ENCODE data around the gene TFPI.

The TFPI gene

DNA sequence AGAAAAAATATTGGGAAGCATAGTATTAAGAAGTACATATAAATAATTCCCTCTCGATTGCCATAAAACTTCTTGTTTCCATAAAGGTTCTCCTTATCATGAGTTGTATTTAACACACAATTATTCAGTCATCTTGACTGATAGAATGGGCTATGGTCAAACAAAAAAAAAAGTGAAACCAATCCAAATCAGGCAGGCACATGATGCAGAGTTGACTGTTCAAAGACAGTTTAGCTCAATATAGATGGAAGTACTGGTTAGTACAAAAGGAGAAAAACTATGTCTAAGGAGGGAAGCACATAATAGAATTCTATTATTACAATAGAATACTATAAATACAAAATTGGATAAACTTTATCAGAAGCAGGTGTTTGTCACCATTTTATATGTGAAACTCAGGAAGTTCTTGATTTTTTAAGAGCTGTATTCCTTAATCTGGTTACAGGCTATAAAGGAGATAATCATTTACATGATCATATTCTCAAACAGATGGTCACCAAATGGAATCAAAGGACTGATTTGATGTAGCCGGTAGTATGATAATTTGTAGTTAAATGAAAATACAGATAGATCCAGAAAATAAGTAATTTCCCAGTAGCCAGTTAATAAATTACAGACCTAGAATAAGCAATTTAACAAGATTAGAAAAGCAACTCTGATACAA lies 88.0 kb downstream of the TFPI start:
- DNase-seq (ENCODE audit: low read depth in 2 of 2): no peak

DNA sequence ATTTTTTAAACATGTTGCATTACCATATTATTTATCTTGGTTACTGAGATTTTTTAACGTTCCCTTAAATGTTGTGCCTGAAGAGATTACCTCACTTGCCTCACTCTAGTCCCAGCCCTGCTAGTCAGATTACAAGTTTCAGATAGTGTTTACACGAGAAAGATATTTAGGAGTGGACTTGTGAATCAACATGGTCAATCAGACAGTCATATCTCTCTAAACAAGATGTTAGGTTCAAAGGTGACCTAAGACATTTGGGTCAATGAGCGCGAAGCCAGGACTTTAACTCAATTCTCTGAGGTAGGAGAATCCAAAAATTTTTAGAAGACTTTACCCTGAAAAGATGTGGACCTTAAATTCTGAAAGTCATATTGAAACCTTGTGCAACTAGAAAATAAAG lies 91.4 kb downstream of the TFPI start:
- no peak for DNase-seq (ENCODE audit: low read depth in 2 of 2)

DNA sequence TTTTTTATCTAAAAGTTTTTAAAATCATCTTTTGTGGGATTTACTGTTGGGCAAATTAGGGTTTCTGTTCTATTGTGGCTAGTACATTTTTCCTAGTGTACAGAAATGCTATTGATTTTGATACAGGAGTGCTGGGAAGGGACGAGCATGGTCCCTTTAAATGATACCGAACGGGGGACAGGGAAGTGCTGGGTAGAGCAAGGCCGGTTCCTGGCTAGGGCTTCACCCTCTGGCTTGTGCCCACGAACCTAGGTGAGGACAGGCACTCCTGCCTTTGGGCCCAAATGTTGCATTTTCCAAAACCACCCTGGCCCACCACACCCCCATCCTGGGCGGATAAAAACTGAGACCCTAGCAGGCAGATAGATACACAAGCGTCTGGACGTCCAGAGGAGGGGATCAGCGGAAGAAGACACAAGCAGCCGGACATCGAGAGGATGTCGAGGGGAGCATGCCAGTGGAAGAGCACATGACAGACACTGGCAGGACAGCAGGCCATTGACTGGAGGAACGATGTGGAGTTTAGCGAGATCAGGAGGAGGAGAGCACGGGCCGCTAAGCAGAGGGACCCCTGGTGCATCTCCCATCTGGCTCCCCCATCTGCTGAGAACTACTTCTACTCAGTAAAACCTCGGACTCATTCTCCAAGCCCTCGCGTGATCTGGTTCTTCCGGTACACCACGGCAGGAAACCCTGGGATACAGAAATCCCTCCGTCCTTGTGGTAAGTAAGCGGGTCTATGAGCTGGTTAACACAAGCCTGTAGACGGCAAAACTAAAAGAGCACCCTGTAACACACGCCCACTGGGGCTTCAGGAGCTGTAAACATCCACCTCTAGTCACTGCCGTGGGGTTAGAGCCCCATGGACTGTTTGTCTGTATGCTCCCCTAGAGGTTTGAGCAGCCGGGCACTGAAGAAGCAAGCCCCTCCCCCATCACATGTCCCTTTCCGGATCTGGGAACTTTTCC lies 92.7 kb downstream of the TFPI start:
- DNase-seq (ENCODE audit: low read depth in 2 of 2): no peak

DNA sequence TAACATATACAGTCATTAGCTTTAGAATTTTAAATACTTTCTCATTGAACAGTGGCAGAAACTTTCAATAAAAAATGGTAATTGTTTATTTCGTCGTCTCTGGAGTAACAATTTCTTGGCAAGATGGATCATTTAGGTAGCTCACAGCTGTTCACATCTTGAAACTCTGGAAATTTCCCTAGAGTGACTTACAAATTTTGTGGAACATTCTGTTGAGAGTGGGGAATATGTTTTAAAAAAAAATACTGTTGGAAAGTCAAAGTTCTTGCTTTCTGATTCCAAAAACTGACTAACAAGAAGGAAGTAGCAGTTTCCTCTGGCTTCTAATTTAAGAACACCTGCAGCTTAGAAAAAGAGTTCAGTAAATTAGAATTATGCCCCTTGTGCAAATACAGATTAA lies 95.0 kb downstream of the TFPI start:
- DNase-seq (ENCODE audit: low read depth in 2 of 2): no peak

DNA sequence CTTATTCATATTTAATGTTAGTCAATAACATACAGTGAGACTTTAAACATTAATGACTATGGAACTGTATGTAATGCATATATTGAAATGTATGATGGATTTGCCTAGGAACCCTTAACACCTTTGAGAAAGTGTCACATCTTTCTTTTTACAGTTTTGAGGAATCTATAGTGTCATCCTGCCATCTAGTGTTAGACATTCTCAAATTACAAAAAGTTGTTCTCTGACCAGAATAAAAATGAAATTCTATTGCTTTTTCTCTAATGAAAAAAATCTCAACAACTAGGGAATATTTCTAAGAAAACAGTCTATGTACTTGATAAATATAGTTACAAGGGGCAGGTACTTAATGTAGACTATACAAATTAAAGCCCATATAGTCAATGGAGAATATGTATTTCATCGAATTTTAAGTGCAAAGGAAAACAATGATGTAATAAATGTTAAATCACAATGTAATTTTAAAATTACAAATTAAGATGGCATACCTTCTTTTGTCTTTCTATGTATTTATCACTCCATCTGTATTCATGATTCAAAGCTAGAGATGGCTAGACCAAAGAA lies 101.1 kb downstream of the TFPI start:
- no peak for DNase-seq (ENCODE audit: low read depth in 2 of 2)

DNA sequence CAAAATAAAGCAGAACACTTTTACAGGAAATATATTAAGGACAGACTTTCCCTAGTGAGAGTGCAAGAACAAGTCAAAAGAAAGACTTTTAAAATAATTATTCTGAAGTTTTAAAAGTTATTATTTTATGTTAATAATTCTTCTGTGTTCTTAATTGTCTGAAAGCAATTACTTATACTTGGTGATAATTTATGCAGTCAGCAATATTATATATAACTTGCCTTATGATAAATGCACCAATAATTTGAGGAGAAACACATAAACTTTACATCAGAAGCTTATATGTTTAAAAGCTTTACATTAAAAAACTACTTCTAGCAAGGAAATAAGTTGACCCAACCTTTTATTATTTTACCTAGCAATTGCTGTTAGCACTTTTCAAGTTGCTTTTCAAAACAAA lies 102.7 kb downstream of the TFPI start:
- no peak for DNase-seq (ENCODE audit: low read depth in 2 of 2)

DNA sequence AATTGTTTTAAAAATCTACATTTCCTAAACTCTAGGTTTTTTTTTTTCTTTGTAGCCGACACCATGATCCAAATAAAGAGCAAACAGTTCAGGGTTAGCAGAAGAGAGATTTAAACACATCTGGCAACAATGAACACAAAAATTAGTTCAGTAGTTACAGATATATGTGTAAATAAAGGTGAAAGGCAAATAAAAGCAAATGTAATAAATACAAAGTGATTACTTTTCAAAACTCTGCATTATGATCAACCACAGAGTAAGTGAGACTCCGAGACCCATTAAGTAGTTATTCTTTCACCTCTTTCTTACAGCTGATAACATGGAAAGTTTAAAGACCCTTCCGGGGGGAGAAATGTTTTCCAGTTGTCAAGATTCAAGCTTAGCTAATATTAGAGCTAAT lies 106.9 kb downstream of the TFPI start:
- no peak for DNase-seq (ENCODE audit: low read depth in 2 of 2)

DNA sequence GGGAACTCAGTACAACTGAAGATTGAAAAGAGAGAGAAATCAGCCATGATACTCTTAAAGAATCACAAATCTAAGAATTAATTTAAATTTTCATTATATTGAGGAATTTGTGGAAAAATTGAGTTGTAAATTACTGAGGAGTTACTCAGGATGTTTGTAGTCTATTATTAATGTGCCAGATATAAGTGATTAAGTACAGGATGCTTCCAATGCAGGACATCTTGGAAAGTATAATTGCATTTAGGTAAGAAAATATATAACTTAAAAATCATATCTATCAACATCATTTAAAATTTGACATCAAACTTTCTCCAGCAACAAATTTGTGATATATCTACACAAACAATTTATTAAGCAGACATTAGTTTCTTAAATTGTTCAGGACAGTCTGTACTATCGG lies 107.5 kb downstream of the TFPI start:
- DNase-seq (ENCODE audit: low read depth in 2 of 2): no peak

DNA sequence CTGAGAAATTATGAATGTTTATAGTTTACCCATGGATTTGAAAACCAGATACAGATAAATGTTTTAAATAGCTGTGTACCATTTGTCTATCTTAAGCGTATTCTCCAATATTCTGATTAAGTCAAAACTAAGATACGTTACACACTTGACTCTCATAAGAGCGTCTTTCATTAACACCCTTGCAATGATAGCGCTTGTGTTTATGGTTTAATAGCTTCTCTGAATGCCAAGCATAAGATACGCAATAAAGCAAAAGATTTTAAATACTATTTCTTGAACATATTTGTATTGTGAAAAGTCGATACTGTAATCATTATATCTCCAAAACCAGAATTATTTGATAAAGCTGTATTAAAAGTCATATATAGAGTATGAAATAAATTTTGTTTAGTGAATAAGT lies 109.2 kb downstream of the TFPI start:
- DNase-seq (ENCODE audit: low read depth in 2 of 2): no peak

DNA sequence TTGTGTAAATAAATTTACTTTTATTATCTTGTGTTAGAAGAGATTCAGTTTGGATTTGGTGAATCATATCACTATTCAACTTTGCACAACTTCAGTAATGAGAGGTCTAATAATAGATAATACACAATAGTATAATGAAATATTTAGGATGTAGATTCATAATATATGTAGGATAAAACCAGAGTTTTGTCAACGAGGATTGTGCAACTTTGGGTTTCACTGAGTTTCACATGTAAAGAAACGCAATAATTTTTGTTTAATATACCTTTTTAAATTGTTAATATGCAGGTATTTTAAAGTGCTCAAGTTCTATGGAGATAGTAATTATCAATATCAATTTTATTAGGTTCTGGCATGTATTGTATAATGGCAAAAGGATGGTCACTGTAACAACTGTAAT lies 111.5 kb downstream of the TFPI start:
- DNase-seq (ENCODE audit: low read depth in 2 of 2): no peak

DNA sequence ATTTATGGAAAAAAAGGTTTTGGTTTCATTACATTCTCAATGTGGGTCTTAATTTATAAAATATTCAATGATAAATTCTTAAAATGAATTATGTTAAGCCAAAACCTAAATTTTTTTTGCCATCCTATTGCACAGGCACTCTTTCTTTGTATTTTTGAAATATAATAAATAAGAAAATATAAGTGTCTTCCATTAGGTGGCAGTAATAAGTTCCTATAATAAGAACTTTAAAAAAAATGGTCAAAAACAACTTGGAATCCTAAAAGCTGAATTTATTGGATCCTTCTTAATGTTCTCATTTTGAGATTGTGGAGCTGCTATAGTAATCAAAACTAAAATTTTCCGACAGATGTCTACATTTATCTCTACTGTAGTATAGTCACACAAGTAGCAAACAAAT lies 111.9 kb downstream of the TFPI start:
- no peak for DNase-seq (ENCODE audit: low read depth in 2 of 2)

DNA sequence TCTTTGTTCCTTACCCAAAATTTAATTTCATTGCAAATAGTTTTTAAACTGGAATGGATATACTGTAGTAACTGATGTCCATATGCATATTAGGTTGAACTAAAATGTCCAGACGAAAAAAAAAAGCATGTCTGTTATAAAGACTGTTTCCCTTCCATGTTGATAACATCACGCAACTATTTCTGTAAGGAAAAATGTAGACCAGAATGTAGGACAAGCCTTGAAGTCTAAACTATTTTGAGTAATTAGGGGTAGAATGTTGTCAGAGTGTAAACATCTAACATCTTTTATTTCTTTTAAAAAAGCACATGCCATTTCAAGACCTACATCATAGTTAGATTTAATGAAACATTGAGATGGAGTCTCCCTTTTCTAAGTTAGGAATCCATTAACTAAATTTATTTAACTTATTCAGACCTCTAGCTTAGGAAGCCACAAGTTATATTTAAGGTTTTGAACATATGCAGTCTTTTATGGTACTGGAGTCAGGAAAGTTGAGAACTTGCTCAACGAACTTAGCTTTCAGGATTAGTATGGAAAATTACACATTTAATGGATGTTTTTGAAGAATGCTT lies 114.0 kb downstream of the TFPI start:
- no peak for DNase-seq (ENCODE audit: low read depth in 2 of 2)

DNA sequence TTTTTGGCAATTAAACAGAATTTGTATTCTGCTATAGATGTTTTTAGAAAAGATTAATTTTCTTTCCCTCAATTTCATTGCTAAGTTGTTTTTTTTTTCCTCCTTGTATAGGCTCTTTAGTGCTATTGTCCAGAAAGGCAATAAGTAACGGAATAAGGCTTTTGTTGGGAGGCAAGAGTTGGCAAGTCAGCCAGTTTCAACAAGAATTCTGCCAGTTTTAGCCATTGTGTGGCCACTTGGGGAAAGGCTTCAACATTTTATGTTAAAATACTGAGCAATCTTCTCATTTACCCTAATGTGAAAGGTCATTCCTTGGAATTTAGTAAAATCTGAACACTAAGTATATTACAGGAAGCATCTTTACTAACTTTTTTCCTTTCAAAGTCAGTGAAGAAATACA lies 115.8 kb downstream of the TFPI start:
- DNase-seq (ENCODE audit: low read depth in 2 of 2): no peak

DNA sequence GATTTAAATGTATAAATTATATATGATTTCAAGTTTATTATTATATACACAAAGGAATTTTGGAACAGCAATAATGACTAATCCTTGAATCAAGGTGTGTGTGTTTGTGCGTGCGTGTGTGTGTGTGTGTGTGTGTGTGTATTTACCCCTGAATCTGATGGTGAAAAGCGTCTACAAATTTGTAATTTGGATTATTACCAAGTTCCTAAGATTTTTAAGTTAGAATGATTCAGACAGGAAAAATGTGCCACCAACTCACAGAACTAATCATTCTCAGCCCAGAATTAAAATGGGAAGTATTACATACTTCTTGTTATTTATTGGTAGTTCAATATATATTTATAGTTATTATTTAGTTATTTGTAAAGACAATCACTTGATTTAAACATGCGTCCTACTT lies 118.5 kb downstream of the TFPI start:
- no peak for DNase-seq (ENCODE audit: low read depth in 2 of 2)

DNA sequence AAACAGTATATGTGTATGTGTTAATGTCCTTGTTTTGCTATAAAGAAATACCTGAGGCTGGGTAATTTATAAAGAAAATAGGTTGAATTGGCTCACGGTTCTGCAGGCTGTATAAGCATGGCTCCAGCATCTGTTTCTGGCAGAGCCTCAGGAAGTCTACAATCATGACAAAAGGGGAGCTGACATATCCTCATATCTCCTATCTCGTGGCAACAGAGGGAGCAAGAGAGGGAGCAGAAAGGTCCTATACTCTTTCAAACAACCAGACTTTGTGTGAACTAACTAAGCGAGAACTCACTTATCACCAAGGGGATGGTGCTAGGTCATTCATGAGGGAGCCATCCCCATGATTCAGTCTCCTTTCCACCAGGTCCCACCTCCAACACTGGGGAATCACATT lies 119.2 kb downstream of the TFPI start:
- no peak for DNase-seq (ENCODE audit: low read depth in 2 of 2)

DNA sequence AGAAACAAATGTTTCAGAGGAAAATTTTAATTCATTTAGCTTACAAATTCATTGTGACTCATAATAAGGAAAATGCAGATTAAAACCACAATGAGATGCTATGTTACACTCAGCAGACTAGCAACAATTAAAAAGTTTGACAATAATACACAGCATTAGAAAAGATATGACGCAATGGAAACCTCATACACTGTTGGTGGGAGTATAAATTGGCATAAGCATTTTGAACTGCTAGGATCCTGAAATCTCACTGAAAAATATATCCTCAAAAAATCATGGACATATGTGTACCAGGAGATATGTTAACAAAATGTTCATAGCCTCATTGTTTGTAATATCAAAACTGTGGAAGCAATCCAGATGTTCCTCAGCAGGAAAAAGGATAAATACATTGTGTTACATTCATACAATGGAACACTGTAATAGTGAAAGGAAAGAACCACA lies 119.9 kb downstream of the TFPI start:
- DNase-seq (ENCODE audit: low read depth in 2 of 2): no peak

DNA sequence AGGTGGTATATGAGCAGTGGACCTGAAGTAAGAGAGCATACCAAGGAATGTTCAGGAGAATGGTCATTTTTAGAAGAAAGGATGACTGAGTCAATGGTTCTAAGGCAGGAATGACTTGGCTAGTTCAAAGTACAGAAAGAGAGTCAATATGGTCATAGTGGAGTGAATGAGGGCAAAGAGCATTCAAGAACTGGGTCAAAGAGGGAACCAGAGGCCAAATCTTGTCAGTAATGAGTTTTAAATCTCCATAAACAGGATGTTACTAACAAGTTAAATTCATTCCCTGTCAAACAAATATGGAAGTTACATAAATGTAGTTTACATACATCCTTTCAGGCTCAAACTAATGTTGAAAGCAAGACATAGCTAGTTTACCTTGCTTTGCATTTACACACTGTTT lies 122.3 kb downstream of the TFPI start:
- DNase-seq (ENCODE audit: low read depth in 2 of 2): no peak

DNA sequence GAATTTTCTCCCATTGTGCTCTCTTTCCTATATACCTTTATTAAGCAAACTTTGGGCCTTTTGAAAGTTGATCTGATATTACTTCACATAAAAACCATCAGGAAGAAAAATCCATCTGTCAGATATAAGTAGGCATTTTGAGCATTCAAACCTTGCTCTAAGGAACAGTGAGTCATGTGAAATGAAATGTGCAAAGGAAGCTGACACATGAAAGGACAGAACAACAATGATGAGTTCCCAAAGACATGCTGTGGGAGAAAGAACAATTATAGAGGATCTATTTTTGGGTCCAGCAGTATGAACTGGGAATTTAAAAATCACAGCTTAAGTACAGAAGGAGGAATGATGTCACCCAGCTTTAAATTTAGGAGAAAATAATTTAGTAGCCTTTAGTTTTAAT lies 124.2 kb downstream of the TFPI start:
- no peak for DNase-seq (ENCODE audit: low read depth in 2 of 2)

DNA sequence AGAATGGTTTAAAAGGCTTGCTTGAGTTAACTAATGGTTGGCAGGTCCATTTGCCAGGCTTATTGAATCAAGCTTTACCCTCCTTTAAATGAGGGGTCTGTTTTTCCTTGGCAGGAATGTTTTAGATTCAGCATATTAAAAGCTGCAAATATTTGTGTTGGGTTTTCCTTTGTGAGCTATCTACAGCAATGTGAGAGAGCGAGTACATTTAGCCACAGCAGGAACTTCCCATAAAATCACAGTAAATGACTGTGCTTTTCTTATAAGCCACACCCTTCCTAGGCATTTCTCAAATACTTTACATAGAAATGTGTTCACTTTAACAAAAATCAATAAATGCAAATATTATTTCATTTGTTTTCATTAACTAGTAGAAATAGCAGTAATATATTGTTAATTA lies 130.1 kb downstream of the TFPI start:
- no peak for DNase-seq (ENCODE audit: low read depth in 2 of 2)

DNA sequence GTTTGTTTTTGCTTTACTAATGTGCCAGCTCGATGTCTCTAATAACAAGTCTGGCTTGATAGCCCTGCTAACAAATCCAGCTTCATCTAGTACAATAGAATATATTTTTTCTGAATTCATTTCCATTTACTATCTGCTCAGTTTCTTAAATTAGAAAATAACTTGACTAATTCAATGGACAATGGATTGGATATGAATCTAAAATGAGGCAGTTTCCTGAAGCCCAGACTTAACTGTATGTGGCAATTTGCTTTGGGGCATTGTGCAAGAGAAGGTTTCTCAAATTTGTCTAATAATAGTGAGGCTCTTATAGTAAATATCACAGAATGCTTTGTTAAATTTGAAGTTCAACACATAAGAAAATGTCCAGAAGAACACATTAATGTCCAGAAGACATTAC lies 132.0 kb downstream of the TFPI start:
- no peak for DNase-seq (ENCODE audit: low read depth in 2 of 2)

DNA sequence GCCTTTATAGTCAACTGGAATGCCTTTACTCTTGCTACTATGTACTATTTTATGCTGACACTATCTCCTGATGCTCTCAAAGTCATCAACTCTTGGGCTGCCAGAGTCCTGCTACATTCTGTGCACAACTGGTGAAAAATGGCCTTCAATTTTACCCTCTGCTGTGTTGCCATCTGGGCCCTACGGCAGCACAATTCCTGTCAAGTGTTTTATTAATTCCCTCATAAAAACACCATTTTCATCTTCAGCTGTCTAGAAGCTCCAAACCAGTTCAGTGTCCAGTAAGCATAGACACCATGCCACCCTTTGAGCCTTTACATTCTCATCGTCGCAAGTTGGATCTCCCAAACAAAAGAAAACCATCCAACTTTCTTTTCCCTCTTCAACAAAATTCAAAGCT lies 132.7 kb downstream of the TFPI start:
- no peak for DNase-seq (ENCODE audit: low read depth in 2 of 2)

DNA sequence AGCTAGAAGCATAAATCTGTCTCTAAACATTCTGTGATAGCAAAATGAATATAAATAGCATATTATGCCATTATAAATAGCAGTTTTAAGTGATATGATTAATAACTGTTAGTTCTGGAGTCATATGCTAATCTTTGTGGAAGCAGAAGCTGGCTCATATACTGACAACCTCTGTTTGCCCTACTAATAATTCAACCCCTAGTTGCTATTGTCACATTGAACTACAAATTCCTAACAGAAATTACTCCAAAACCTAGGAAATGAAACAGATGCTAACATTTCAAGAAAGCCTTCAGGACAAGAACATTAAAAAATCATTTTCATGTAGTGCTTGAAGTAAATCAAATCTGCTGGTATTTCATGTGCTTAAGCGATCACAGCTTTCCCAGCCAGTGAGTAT lies 134.4 kb downstream of the TFPI start:
- DNase-seq (ENCODE audit: low read depth in 2 of 2): no peak

DNA sequence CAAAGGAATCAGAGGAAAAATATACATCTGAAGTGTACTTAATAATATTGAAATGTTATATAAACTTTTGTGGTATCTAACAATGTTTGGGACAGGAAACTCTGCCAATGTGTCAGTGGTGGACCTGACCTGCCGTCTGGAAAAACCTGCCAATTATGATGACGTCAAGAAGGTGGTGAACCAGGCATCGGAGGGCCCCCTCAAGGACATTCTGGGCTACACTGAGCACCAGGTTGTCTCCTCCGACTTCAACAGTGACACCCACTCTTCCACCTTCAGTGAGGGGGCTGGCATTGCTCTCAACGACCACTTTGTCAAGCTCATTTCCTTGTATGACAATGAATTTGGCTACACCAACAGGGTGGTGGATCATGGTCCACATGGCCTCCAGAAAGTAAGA lies 138.8 kb downstream of the TFPI start:
- DNase-seq (ENCODE audit: low read depth in 2 of 2): no peak
